HG03442 (cell line): ENCODE data around the gene GINS3.

Source experiments
- ATAC-seq: cut with Tn5 transposase; IDR thresholded peaks from one replicate; pipeline ENCODE4 v1.9.1; 2021; ENCODE audit warnings: mild to moderate bottlenecking, moderate library complexity; ENCODE audit not compliant: unreplicated experiment

Gene GINS3

DNA sequence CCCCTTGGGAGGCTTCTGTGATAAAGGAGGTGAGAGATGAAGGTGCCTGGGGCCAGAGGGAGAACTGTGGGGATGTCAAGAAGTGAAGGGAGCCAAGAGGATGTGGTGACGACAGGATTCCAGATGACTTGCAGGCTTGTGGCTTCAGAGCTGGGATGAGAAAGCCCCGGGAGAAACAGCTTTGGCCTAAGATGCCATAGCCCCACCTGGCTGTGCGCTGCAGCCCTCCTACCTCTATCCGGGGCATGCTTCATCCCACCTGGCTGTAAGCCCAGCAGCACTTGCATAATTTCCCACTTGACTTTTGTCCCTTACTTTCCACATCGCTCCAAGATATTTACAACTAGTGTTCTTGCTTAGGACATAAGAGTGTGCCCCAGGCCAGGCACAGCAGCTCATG is 29.3 kb downstream of the GINS3 start:
- ATAC-seq = no peak

DNA sequence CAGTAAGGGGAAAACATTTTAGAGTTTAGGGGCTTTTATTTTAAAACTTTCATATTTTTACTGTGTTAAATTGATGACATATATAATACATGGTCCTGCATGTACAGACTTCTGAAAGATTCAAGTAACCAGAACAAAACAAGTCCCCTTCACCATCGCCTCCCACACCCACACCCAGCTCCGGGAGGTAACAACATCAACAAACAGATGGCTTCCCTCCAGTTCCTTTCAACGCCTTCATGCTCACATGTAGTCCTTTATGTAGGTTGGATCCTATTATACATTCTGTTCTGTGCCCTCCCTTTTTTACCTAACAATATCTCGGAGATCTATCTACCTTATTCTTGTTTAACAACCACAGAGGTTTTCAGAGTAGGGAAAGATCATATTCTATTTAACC is 30.5 kb downstream of the GINS3 start:
- ATAC-seq = no peak

DNA sequence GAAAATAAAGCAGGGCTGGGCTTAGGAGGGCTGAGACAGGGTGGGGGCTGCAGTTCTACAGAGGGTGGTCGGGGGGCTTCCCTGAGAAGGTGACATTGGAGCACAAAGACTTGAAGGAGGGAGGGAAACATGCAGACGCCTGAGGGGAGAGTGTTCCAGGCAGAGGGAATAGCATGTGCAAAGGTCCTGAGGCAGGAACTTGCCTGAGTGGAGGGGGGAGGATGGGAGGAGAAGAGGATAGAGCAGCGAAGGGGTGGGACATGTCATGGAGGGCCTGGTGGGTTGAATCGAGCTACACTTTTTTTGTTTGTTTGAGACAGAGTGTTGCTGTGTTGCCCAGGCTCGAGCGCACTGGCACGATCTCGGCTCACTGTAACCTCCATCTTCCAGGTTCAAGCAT is 33.0 kb downstream of the GINS3 start:
- ATAC-seq = no peak

DNA sequence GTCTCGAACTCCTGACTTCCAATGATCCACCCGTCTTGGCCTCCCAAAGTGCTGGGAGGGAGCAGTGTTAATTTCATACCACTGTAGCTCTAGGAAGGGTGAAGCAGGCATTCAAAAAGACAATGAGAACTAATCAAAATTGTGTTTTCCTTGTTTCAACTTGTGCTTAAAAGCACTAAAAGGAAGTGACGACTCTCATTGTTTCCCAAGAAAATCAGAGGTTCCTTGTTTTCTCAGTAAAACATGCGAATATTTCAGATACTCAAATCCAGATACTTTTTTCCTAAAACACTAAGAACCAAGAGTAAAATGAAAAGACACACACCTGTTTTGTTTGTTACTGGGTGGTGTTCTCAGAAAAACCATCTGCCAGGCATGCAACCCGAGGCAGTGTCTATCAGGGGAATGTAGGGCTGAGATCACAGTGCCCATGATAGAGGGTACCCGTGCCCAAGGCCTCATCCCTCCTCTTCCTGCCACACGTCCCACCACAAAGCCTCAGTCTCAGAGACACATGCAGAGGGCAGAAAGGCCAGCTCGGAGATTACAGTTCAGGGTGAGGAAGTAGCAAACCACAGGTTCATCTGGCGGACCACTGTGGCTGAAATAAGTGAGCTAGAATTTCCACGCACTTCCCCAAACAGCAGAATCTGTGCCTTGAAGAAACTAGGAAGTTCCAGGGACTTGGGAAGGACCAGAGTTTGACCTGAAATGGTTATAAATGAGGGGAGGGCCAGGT is 33.7 kb downstream of the GINS3 start:
- ATAC-seq = peak; percentile 63

DNA sequence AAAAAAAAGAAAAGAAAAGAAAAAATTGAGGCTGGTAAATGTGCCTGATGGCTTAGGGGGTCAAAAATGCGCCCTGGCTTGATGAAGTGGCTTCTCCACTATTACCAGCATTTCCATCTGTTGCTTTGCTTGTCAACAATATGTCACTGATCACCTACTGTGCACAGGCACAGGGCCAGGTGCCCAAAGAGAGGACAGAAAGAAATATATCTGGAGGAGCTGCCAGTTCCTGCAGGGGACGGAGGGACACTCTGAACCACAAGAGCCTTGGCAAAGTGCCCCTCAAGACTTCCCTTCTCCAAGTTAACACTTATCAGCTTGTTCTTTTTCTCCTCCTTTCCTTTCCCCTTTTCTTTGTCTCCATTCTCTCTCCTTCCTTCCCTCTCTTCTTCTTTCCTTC is 34.7 kb downstream of the GINS3 start:
- no peak for ATAC-seq

DNA sequence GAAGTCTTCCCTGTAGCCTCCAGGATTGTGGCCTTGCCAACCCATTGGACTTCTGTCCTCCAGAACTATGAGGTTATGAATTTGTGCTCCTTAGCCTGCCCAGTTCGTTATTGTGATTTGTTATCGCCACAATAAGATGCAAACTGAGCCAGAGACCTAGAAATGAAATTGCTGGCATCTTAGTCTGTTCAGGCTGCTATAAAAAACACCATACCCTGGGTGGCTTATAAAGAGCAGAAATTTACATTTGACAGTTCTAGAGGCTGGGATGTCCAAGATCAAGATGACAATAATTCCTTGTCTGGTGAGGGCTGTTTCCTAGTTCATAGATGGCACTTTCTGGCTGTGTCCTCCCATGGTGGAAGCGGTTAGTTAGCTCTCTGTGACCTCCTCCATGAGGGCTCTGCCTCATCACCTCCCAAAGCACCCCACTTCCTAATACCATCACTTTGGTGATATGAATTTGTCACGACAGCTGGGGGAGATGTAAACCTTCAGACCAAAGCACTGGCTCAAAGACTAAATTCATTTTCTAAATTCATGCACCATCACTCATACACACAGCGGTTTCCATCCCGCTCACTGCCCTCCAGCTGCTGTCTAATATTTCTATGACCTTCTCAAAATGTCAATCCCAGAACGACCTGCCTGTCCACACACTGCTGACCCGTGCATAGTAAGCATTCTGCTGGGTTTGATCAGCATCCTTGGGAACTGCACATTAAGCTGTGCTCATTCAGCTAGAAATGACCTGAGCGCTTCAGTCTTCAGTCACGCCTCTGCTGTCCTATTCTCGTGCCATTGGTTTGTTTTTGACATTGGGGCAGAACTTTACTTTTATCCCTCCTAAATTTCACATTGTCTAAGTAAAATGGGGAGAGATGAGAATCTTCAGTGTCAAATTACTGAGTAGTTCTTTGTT is 36.6 kb downstream of the GINS3 start:
- no peak for ATAC-seq

DNA sequence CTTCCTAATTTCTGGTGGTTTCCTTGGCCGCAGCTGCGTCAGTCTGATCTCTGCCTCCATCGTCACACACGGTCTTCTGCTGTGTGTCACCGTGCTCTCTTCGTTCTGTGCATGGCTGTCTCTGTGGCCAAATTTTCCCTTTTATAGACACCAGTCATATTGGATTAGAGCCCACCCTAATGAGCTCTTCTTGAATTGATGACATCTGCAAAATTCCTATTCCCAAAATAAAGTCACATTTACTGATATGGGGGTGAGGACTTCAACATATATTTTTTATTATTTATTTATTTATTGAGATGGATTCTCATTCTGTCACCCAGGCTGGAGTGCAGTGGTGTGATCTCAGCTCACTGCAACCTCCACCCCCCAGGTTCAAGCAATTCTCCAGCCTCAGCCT is 38.4 kb downstream of the GINS3 start:
- ATAC-seq = no peak

DNA sequence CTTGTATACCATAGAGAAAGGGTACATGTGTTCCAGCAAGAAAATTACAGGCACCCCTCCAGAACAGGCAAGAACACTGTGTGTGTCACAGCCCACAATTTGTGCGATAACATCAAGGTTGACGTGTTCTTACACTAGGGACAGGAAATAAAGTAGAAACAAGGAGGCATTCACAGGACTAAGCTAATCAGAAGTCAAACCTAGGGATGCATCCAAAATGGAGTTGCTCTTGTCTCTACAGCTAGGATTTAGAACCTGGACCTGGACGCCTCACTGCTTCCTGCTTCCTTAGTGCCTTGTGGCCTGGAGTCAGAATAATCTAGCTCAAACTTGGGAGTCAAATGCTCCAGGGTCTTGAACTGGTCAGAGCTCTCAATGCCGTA is 41.3 kb downstream of the GINS3 start:
- ATAC-seq = no peak

DNA sequence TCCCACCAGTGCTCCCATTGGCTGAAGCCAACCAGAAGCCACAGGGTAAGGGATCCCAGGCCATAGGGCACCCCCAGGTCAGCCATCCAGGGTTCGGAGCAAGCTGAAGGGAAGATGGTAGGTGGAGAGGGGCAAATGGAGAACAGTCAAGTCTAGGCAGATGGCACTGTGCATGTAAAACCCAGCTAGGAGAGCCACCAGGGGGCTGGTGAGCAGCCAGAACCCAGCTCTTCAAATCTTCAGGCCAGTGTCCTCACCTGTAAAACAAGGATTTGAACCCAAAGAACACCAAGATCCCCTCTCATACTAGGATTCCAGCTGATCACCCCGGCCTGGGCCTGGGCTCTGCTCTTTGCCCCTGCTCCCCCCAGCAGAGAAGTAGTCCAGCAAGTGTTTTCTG is 43.5 kb downstream of the GINS3 start:
- no peak for ATAC-seq

DNA sequence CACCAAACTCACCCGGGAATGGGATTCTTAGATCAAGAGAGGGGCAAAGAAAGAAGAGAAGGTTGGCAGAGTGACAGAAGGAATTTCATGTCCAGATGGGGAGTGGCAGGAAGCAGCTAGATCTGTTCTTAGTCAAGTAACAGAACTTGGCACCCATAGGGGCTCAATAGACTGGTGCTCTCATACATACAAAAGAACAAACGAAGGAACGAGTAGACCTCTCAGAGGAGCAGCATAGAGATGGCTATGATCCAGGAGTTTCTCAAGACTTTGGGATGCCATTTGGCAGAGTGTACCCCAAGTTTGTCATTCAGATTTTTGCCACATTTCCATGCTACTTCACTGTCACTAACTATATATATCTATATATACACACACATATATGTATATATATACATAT is 47.9 kb downstream of the GINS3 start:
- ATAC-seq = no peak

DNA sequence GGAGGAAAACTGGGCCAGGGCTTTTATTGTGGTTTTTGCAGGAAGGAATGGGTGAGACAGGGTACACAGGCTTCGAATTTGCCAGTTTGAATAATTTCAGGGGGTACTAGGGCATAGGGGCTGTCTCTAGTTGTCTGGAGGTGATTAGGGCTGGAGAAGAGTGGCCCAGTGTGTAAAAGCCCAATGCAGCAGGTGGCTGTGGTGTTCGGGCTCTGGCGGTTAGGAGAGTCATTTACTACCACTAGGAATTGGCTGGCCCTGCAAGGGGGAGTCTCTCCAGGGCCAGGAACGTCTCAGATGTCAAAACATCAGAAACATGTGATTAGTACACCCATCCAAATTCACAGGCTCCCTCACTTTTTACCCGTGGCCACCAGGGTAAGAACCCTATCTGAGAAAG is 50.3 kb downstream of the GINS3 start:
- ATAC-seq = no peak

DNA sequence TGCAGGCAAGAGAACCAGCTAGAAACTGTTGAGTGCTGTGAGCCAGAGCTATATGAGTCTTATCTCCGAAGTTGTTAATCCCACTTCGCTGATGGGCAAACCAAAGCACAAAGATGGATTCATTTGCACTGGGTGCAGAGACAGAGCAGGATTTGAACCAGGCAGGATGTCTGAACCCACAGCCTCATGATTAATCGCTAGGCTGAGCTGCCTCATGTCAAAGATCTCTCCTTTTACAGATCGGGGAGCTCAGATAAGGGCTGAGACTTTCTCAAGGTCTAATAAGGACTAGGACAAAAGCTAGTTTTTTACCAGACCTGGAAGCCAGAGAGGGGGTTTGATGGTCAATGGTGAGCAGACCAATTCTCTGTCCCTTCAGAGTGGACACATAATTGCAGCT is 51.5 kb downstream of the GINS3 start:
- ATAC-seq = no peak

DNA sequence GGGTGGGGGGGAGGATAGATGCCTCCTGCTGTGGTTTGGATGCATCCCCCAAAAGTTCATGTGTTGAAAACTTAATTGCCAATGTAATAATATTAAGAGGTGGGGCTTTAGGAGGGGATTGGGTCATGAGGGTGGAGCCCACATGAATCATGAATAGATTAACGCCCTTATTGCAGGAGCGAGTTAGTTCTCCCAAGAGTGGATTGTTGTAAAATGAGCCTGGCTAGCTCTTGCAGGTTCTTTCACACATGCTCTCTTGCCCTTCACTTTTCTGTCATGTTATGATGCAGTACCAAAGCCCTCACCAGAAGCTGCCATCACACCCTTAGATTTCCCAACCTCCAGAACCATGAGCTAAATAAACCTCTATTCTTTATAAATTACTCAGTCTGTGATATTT is 52.0 kb downstream of the GINS3 start:
- ATAC-seq = no peak

DNA sequence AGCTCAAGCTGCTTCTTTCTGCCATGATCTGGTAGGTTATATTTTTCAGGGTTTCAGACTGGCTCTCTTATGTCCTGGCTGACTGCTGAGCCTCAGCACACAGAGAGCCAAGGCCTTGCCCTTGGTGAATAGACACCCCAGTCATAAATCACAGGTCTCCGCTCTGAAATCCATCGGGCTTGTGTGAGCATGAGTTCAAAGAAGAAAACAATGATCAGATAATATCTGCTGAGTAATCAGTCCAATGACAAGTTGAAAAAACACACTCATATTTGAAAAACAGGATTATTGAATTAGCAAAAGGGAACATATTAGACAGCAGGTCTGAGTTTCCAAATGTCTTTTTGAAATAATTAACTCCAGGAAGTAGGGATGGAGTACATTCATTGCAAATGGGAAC is 56.6 kb downstream of the GINS3 start:
- no peak for ATAC-seq

DNA sequence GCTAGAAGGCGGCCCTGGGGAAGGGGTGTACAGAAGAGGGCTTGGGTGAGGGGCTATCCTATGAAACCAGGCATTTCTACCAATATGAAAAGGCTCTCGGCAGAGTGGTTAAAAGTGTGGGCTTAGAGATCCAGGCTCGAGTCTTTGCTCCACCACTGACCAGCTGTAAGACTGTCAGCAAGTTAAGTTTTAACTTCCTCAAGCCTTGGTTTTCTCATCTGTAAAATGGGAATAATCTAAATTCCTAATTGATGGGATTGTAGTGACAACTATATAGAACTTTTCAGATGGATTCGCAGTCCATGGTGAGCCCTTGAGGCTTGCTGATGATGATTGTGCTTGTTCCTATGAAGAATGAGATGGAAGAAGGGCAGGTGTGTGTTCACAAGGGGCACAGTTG is 57.0 kb downstream of the GINS3 start:
- no peak for ATAC-seq

DNA sequence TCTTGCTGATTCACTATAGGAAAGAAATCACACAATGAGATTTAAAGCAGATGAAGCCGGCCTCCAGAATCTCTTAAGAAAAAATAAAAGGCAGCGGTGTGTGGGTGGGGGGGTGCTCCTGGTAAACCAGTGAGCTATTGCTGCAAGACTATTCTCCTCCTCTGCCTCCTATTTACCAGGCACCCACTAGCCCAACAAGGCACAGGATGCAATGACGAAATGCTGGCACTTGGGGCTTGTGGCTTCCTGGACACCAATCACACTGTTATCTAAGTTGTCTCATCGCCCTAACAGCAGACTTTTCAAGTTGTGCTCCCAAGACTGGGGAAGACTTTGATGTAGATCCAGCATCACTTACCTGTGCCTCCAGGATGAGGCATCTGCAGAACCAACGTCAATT is 57.5 kb downstream of the GINS3 start:
- no peak for ATAC-seq

DNA sequence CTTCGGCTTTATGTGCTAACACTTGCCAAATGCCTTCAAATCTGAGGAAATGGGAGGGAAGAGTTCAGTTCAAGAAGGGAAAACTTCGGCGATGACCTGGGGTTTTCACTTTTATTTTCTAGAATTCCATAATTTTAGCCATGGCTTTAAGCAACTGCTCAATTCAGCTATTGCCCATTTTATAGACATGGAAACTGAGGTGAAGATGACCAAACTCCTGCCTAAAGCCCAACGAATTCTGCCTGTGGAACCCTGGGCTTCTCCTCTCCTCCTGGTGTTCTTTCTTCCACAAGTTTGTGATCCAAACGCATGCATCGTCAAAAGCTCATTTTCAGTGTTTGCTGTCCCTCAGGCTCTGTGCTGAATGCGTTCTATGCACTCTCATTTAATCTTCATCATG is 58.3 kb downstream of the GINS3 start:
- ATAC-seq = no peak

DNA sequence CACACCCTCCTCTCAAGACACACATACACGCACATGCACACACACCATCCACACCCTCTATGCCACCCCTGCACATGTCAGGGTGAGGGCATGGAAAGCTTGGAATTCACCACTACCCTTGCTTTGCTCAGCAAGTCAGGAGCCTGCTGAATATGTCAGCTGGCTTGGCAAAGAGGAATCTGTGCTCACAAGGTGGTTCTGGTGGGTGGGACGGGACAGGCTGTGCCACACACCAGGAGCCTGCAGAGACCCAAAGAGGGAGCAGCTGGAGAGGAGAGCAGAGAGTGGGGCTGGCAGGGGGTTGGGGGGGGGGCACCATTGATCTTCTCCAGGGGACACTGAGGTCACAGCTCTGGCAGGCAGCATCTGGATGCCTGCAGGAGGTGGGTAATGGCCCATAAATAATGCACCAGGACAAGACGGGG is 59.0 kb downstream of the GINS3 start:
- no peak for ATAC-seq

DNA sequence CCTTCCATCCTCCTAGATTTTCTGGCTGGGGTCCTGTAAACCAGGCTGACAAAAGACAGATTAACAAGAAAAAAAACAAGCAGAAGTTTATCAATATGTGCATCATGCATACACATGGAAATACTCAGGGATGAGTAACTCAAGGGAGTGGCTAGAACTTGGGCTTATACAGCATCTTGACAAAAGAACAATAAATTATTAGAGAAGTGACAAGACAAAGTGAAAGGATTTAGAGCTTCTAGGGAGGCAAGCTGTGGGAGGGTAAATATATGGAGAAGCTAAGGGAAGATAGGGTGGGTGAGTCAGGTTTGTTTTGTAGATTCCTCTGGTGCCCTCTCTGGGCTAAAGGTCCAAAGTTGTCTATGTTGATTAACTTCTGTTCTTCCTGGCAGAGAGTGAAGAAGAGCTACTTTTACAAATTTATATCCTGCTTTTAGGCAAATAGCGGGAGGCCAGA is 59.7 kb downstream of the GINS3 start:
- no peak for ATAC-seq

DNA sequence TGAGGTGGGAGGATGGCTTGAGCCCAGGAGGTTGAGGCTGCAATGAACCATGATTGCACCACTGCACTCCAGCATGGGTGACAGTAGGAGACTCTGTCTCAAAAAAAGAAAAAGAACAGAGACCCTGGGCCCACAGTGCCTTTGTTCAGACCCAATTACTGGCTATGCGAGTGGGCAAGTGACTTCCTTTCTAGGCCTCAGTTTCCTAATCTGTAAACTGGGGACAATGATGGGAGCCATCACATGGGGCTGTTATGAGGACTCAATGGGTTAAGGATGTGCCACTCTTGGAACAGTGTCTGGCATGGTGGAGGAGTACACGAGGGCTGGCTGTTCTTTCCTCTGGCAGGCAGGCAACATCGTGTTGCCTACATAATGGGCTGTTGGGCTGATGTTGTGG is 60.4 kb downstream of the GINS3 start:
- no peak for ATAC-seq

DNA sequence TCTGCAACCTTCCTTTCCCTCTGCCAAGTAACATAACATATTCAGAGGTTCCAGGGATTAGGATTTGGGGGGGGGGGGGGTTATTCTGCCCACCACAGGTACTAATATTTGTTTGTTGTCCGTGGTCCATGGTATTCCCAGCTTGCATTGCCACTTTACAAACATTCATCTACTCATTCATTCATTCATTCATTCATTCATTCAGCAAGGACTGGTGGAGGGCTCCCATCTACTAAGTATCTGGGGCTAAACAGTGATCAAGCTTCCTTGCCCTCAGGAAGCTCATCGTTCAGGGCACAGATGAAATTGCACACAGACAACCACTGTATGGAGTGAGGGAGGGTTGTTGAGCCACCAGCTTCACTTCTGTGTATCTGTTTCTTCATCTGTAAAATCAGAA is 61.9 kb downstream of the GINS3 start:
- no peak for ATAC-seq

DNA sequence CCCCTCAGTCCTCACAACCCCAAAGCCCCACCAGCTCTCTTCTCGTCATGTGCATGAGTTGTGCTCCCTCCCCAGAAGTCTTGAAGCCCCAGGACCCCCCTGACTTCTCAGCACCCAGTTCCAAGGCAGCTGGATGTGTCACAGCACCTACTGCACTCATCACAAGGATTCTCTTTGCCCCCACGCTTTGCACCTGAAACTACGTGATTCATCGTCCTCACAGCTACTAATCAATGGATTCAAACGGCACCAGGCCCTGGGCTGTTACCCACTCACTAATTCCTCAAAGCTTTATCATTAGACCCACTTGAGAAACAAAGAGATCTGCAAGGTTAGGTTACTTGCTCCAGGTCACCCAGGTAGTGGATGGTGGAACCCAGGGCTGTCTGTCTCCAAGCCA is 62.6 kb downstream of the GINS3 start:
- no peak for ATAC-seq
